HepG2 (cell line): ENCODE data around the gene CAMK2N2. TPM values are rescaled to one million over a fixed set of nuclear protein-coding genes. Genes with fewer than 3 reads are reported as not detected.
A peak's percentile ranks its signal among the peaks of the same experiment; 100 is the strongest.

ENCODE experiments used
- MXD4 ChIP-seq: IDR thresholded peaks from 2 replicates; pipeline ENCODE4 v1.6.1; 2016; ENCODE audit warnings: mild to moderate bottlenecking, missing biosample characterization, missing genetic modification reagents
- SMAD9 ChIP-seq: sonication (generic); formaldehyde crosslinking; IDR thresholded peaks from 2 replicates; pipeline ENCODE4 v1.5.1; 2020; ENCODE audit warnings: mild to moderate bottlenecking, missing genetic modification reagents
- ZNF274 ChIP-seq: sonication (generic); formaldehyde crosslinking; IDR thresholded peaks from 2 replicates; pipeline ENCODE4 v1.5.1; 2020; ENCODE audit warnings: mild to moderate bottlenecking, missing genetic modification reagents
- polyA plus RNA-seq, 8 experiments: library from polyadenylated mRNA; depleted of rRNA in 3 of 8; stranded (reverse) in 7 of 8; unstranded in 1 of 8; fragments of >200 nt; fragmentation: Illumina TruSeq in 4 of 8; extraction: Trizol in 4 of 8; gene quantifications; 2 replicates each; pipeline versions ENCODE4 v1.2.1 to v1.2.3, GENCODE V29; 2011 to 2016; ENCODE audit warnings: low read depth in 4 of 8, missing spikeins in 1 of 8, mixed read lengths in 1 of 8; ENCODE audit not compliant: insufficient read depth in 1 of 8
- total RNA-seq, 5 experiments: library from RNA; depleted of rRNA; stranded (reverse); fragments of >200 nt; fragmentation: Illumina TruSeq; extraction: Trizol; gene quantifications; 2 replicates each; pipeline ENCODE4 v1.2.3, GENCODE V29; 2016; ENCODE audit warnings: low read depth in 1 of 5
- TF ChIP-seq, protein P1 (sequence below), 2 experiments: sonication (generic) in 1 of 2; formaldehyde crosslinking in 1 of 2; IDR thresholded peaks; 2 replicates each; pipeline versions ENCODE4 v1.4.0 to v1.6.1; 2016 to 2020; ENCODE audit warnings: borderline replicate concordance in 1 of 2, low read depth in 1 of 2, mild to moderate bottlenecking in 1 of 2, missing genetic modification reagents in 1 of 2
- TF ChIP-seq, protein P2 (sequence below): sonication (generic); formaldehyde crosslinking; conservative IDR thresholded peaks from 2 replicates; pipeline ENCODE4 v1.4.0; 2020; ENCODE audit warnings: mild to moderate bottlenecking, missing genetic modification reagents, moderate library complexity
- TF ChIP-seq, protein P3 (sequence below): sonication (generic); formaldehyde crosslinking; conservative IDR thresholded peaks from 2 replicates; pipeline ENCODE4 v1.8.0; 2022; ENCODE audit warnings: mild to moderate bottlenecking, moderate library complexity, missing genetic modification reagents
- TF ChIP-seq, protein P4 (sequence below): sonication (generic); formaldehyde crosslinking; IDR thresholded peaks from 2 replicates; pipeline ENCODE4 v1.4.0; 2020; ENCODE audit warnings: mild to moderate bottlenecking, missing genetic modification reagents
- TF ChIP-seq, protein P5 (sequence below): sonication (generic); formaldehyde crosslinking; IDR thresholded peaks from one replicate; pipeline ENCODE4 v1.5.1; 2020; ENCODE audit warnings: mild to moderate bottlenecking, missing genetic modification reagents; ENCODE audit errors: not compliant biosample characterization

Gene CAMK2N2
- total and polyA plus RNA-seq, 2 of the 13 experiments (the other 11 are each of a cell fraction or from before 2014, with no cell fraction given): 0.12 to 0.27 TPM

DNA sequence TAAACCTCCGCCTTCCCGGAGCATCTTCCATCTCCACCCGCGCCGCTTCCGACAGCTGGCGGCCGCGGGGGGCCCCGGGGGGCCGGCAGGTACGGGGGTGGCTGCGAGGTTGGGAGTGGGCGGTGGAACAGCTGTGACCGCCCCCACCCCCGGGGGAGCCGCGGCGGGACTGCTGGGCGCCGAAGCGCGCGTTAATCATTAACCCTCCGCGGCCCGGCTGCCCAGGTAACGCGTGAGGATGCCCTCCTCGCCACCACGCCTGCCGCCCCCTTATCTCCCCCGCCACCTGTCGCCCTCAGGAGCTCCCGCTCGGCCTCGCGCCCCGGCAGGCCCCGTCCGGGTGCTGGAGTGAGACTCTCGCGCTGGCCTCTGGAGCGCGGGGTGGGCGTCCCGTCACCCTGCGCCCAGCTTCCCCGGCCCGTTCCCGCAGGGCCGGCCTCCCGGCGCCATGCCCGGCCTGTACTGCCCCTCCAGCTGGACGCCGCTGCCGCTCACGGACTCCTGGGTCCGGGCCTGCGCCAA lies 31.2 kb downstream of the CAMK2N2 start (continued):
- TF ChIP-seq, protein P1, sequence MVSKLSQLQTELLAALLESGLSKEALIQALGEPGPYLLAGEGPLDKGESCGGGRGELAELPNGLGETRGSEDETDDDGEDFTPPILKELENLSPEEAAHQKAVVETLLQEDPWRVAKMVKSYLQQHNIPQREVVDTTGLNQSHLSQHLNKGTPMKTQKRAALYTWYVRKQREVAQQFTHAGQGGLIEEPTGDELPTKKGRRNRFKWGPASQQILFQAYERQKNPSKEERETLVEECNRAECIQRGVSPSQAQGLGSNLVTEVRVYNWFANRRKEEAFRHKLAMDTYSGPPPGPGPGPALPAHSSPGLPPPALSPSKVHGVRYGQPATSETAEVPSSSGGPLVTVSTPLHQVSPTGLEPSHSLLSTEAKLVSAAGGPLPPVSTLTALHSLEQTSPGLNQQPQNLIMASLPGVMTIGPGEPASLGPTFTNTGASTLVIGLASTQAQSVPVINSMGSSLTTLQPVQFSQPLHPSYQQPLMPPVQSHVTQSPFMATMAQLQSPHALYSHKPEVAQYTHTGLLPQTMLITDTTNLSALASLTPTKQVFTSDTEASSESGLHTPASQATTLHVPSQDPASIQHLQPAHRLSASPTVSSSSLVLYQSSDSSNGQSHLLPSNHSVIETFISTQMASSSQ (IDR thresholded peaks at IDR 0.05; ENCODE audit: low read depth): peak; percentile 65
- TF ChIP-seq, protein P1 (CRISPR knock-in tag; IDR thresholded peaks at IDR 0.05; ENCODE audit: borderline replicate concordance): peak; percentile 94
- TF ChIP-seq, protein P2, sequence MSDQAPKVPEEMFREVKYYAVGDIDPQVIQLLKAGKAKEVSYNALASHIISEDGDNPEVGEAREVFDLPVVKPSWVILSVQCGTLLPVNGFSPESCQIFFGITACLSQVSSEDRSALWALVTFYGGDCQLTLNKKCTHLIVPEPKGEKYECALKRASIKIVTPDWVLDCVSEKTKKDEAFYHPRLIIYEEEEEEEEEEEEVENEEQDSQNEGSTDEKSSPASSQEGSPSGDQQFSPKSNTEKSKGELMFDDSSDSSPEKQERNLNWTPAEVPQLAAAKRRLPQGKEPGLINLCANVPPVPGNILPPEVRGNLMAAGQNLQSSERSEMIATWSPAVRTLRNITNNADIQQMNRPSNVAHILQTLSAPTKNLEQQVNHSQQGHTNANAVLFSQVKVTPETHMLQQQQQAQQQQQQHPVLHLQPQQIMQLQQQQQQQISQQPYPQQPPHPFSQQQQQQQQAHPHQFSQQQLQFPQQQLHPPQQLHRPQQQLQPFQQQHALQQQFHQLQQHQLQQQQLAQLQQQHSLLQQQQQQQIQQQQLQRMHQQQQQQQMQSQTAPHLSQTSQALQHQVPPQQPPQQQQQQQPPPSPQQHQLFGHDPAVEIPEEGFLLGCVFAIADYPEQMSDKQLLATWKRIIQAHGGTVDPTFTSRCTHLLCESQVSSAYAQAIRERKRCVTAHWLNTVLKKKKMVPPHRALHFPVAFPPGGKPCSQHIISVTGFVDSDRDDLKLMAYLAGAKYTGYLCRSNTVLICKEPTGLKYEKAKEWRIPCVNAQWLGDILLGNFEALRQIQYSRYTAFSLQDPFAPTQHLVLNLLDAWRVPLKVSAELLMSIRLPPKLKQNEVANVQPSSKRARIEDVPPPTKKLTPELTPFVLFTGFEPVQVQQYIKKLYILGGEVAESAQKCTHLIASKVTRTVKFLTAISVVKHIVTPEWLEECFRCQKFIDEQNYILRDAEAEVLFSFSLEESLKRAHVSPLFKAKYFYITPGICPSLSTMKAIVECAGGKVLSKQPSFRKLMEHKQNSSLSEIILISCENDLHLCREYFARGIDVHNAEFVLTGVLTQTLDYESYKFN (CRISPR knock-in tag): peak; percentile 37
- TF ChIP-seq ZNF274 (CRISPR knock-in tag): peak; percentile 57; the same call in 1 of the 2 replicates
- TF ChIP-seq, protein P3, sequence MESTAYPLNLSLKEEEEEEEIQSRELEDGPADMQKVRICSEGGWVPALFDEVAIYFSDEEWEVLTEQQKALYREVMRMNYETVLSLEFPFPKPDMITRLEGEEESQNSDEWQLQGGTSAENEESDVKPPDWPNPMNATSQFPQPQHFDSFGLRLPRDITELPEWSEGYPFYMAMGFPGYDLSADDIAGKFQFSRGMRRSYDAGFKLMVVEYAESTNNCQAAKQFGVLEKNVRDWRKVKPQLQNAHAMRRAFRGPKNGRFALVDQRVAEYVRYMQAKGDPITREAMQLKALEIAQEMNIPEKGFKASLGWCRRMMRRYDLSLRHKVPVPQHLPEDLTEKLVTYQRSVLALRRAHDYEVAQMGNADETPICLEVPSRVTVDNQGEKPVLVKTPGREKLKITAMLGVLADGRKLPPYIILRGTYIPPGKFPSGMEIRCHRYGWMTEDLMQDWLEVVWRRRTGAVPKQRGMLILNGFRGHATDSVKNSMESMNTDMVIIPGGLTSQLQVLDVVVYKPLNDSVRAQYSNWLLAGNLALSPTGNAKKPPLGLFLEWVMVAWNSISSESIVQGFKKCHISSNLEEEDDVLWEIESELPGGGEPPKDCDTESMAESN (CRISPR knock-in tag): 0 out of 2 replicates have a peak, but pooled peaks have one; percentile 14
- peak; percentile 40; the same call in 1 of the 2 replicates for TF ChIP-seq MXD4 (CRISPR knock-in tag)
- 0 out of 2 replicates have a peak, but pooled peaks have one; percentile 27 for TF ChIP-seq SMAD9 (CRISPR knock-in tag)
- TF ChIP-seq, protein P4, sequence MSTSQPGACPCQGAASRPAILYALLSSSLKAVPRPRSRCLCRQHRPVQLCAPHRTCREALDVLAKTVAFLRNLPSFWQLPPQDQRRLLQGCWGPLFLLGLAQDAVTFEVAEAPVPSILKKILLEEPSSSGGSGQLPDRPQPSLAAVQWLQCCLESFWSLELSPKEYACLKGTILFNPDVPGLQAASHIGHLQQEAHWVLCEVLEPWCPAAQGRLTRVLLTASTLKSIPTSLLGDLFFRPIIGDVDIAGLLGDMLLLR (CRISPR knock-in tag): 0 out of 2 replicates have a peak, but pooled peaks have one; percentile 42
- TF ChIP-seq, protein P5, sequence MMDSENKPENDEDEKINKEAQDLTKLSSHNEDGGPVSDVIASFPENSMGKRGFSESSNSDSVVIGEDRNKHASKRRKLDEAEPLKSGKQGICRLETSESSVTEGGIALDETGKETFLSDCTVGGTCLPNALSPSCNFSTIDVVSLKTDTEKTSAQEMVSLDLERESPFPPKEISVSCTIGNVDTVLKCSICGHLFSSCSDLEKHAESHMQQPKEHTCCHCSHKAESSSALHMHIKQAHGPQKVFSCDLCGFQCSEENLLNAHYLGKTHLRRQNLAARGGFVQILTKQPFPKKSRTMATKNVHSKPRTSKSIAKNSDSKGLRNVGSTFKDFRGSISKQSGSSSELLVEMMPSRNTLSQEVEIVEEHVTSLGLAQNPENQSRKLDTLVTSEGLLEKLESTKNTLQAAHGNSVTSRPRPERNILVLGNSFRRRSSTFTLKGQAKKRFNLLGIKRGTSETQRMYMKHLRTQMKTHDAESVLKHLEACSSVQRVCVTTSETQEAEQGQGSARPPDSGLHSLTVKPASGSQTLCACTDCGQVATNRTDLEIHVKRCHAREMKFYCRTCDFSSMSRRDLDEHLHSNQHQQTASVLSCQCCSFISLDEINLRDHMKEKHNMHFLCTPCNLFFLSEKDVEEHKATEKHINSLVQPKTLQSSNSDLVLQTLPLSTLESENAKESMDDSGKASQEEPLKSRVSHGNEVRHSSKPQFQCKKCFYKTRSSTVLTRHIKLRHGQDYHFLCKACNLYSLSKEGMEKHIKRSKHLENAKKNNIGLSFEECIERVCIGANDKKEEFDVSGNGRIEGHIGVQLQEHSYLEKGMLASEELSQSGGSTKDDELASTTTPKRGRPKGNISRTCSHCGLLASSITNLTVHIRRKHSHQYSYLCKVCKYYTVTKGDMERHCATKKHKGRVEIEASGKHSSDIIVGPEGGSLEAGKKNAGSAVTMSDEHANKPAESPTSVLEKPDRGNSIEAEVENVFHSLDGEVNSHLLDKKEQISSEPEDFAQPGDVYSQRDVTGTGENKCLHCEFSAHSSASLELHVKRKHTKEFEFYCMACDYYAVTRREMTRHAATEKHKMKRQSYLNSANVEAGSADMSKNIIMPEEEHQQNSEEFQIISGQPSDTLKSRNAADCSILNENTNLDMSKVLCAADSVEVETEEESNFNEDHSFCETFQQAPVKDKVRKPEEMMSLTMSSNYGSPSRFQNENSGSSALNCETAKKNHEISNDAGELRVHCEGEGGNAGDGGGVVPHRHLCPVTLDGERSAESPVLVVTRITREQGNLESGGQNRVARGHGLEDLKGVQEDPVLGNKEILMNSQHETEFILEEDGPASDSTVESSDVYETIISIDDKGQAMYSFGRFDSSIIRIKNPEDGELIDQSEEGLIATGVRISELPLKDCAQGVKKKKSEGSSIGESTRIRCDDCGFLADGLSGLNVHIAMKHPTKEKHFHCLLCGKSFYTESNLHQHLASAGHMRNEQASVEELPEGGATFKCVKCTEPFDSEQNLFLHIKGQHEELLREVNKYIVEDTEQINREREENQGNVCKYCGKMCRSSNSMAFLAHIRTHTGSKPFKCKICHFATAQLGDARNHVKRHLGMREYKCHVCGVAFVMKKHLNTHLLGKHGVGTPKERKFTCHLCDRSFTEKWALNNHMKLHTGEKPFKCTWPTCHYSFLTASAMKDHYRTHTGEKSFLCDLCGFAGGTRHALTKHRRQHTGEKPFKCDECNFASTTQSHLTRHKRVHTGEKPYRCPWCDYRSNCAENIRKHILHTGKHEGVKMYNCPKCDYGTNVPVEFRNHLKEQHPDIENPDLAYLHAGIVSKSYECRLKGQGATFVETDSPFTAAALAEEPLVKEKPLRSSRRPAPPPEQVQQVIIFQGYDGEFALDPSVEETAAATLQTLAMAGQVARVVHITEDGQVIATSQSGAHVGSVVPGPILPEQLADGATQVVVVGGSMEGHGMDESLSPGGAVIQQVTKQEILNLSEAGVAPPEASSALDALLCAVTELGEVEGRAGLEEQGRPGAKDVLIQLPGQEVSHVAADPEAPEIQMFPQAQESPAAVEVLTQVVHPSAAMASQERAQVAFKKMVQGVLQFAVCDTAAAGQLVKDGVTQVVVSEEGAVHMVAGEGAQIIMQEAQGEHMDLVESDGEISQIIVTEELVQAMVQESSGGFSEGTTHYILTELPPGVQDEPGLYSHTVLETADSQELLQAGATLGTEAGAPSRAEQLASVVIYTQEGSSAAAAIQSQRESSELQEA: peak; percentile 21
